ENCODE measurements around the gene MRPL34. TPM values are rescaled to one million over a fixed set of nuclear protein-coding genes. Genes with fewer than 3 reads are reported as not detected.

MRPL34 gene
- total and polyA plus RNA-seq, 9 of the 15 experiments (the other 6 are each of a cell fraction or from before 2014, with no cell fraction given) = 11.5 to 256 (median 72.5) TPM

DNA sequence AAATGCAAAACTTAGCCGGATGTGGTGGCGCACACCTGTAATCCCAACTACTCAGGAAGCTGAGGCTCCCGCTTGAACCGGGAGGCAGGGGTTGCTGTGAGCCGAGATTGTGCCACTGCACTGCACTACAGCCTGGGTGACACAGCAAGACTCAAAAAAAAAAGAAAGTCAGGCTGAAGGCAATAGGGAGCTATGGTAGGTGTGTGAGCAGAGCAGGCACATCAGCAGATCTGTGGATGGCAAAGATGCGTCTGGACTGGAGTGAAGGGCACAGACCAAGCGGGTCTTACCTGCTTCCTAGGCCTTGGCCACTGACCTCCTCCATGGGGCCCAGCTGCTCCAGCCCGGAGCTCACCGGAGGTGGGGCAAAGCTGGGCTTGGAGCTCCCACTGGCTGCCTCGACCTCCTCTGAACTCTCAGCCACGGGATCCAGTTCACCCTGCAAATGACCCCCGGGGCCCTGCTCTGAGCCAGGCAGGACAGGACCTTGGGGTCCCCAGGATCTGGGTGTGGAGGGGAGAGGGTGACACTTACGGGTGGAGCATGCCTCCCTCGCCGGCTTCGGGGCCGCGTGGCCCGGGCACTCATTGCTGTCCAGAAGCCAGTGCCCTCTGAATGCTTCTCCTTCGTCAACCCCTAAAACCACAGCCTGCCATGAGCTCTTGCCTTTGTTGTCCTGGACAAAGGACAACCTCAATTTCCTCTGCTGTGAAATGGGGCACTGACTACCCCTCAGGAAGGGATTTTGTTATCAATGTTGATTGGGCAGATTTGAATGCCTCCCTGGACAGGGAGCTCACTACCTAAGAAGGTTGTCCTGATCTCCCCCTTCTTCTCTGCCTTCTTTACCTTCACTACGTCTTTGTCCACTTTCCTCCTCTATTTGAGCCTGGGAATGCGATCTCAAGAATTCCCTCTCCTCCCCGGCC is 41.7 kb upstream of the MRPL34 start (continued):
- TF ChIP-seq, protein P1, sequence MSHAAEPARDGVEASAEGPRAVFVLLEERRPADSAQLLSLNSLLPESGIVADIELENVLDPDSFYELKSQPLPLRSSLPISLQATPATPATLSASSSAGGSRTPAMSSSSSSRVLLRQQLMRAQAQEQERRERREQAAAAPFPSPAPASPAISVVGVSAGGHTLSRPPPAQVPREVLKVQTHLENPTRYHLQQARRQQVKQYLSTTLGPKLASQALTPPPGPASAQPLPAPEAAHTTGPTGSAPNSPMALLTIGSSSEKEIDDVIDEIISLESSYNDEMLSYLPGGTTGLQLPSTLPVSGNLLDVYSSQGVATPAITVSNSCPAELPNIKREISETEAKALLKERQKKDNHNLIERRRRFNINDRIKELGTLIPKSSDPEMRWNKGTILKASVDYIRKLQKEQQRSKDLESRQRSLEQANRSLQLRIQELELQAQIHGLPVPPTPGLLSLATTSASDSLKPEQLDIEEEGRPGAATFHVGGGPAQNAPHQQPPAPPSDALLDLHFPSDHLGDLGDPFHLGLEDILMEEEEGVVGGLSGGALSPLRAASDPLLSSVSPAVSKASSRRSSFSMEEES (CRISPR knock-in tag; IDR thresholded peaks at IDR 0.05) = no peak
- TF ChIP-seq SP2 (IDR thresholded peaks at IDR 0.05; ENCODE audit: extremely low read depth, low read depth, low read length, poor library complexity, severe bottlenecking) (no peak), ZNF165 (CRISPR knock-in tag; IDR thresholded peaks at IDR 0.05; ENCODE audit: borderline replicate concordance) (no peak), AFF4 (CRISPR knock-in tag; IDR thresholded peaks at IDR 0.05) (no peak), NONO (IDR thresholded peaks at IDR 0.05; ENCODE audit: low read depth in 2 of 2, low read length in 1 of 2) (no peak), CHD1 (IDR thresholded peaks at IDR 0.05; ENCODE audit: low read length) (no peak), MCM3 (IDR thresholded peaks at IDR 0.05) (no peak), ZNF274 (IDR thresholded peaks at IDR 0.05; ENCODE audit: borderline replicate concordance, low read depth, low read length) (no peak), ZNF717 (CRISPR knock-in tag; IDR thresholded peaks at IDR 0.05) (no peak), TCF15 (CRISPR knock-in tag; IDR thresholded peaks at IDR 0.05) (no peak), PHF21A (IDR thresholded peaks at IDR 0.05; ENCODE audit: borderline replicate concordance, low read depth) (no peak), RB1 (IDR thresholded peaks at IDR 0.05; ENCODE audit: low read depth) (no peak), SMARCA5 (IDR thresholded peaks at IDR 0.05) (peak; percentile 28)
- TF ChIP-seq, protein P2, sequence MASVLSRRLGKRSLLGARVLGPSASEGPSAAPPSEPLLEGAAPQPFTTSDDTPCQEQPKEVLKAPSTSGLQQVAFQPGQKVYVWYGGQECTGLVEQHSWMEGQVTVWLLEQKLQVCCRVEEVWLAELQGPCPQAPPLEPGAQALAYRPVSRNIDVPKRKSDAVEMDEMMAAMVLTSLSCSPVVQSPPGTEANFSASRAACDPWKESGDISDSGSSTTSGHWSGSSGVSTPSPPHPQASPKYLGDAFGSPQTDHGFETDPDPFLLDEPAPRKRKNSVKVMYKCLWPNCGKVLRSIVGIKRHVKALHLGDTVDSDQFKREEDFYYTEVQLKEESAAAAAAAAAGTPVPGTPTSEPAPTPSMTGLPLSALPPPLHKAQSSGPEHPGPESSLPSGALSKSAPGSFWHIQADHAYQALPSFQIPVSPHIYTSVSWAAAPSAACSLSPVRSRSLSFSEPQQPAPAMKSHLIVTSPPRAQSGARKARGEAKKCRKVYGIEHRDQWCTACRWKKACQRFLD (CRISPR knock-in tag; IDR thresholded peaks at IDR 0.05) = no peak
- TF ChIP-seq, protein P3, sequence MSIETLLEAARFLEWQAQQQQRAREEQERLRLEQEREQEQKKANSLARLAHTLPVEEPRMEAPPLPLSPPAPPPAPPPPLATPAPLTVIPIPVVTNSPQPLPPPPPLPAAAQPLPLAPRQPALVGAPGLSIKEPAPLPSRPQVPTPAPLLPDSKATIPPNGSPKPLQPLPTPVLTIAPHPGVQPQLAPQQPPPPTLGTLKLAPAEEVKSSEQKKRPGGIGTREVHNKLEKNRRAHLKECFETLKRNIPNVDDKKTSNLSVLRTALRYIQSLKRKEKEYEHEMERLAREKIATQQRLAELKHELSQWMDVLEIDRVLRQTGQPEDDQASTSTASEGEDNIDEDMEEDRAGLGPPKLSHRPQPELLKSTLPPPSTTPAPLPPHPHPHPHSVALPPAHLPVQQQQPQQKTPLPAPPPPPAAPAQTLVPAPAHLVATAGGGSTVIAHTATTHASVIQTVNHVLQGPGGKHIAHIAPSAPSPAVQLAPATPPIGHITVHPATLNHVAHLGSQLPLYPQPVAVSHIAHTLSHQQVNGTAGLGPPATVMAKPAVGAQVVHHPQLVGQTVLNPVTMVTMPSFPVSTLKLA (conservative IDR thresholded peaks at IDR 0.05) = no peak

Data from K562 (cell line).